Activated CD8-positive, alpha-beta memory T cell treated with anti-CD3 and anti-CD28 coated beads, Interleukin-2, amount 50 U/mL, for 4 hours (primary cell): Measurements from ENCODE around the gene ADAMTS19.

Experiments
- DNase-seq: peaks from one replicate; pipeline ENCODE4 v3.0.0-alpha.2; 2020

ADAMTS19 gene

DNA sequence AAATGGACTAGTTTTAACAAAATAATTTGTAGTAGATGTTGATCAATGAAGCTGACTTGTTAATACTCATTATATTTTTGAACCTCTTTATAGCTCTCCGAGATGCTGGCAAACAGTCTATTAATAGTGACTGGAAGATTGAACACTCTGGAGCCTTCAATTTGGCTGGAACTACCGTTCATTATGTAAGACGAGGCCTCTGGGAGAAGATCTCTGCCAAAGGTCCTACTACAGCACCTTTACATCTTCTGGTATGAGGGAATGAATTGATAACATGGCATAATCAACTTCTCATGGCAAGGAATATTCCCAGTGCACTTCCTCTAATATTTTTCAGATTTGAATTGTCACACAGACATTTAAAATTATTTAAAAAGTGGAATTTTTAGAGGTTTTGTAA is 219.6 kb downstream of the ADAMTS19 start:
- no peak for DNase-seq

- DNase-seq, result no peak
Measured at GRCh38 chr5:129687941-129688340, 227.8 kb downstream of the ADAMTS19 start.

DNA sequence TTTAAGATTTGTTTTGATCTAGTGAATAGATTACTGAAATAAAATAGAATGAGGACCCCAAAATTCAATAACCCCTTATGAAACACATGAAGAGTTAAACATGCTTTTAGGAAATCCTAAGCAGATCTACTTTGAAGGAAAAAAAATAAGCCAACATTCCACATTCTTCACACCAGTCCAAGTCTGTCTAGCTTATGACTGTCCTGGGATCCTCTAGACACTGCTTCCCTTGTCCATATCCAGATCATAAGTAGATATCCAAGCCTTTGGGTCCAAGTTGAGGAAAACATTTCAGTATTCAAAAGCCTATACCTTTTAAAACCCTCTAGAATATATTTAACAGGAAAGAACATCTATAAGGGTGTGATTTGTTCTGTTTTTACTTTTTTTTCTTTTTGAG is 228.9 kb downstream of the ADAMTS19 start:
- DNase-seq, result no peak

DNA sequence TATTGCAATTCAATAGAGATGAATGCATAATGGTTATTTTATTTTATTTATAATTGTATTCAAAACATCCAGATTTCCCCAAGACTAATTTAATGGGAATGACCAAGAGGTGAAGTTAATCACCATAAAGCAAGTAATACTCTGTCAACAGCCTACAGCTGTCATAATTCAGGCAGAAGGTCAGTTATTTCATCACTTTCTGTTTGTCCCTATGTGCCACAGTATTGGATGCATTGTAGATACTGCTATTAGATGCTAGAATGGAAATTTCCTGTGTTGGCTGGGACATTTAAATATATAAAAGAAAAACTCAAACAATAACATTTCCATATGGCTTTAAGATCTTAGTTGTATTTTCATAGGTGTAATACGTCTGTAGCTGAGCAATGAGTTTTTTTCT is 231.1 kb downstream of the ADAMTS19 start:
- DNase-seq, result no peak

- no peak for DNase-seq
Measured at GRCh38 chr5:129696636-129697035, 236.5 kb downstream of the ADAMTS19 start.

DNA sequence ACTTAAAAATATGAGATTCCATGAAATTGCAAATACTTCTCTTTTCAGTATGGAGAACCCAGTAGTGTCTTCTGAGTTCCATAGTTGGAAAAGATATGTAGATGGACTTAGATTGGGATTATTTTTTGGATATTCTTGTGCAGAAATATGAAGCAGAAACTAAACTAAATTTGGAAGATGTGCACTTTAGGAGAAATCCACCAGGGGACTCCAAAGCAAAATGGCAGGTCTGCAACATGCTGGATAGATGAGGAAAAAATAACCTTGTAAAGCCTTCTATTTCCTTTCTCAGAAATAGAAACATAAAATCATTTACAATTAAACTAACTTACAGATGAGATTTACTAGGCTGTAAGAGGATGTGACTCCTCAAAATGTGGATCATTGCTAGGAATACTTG is 238.6 kb downstream of the ADAMTS19 start:
- no peak for DNase-seq

DNA sequence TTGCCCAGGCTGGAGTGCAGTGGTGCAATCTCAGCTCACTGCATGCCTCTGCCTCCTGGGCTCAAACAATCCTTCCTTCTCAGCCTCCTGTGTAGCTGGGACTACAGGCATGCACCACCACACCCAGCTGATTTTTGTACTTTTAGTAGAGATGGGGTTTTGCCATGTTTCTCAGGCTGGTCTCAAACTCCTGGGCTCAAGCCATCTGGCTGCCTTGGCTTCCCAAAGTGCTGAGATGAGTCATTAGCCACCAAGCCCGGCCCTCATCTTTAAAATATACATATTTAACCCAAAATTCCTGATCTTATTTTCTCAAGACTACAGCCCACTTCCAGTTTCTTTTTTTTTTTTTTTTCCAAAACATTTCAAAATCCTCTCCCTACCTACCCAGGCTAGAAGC is 256.1 kb downstream of the ADAMTS19 start:
- DNase-seq, result no peak

- DNase-seq, result no peak
Measured at GRCh38 chr5:129716651-129717050, 256.6 kb downstream of the ADAMTS19 start.

- DNase-seq, result no peak
Measured at GRCh38 chr5:129717751-129718310, 257.7 kb downstream of the ADAMTS19 start.

- no peak for DNase-seq
Measured at GRCh38 chr5:129718471-129719090, 258.5 kb downstream of the ADAMTS19 start.

DNA sequence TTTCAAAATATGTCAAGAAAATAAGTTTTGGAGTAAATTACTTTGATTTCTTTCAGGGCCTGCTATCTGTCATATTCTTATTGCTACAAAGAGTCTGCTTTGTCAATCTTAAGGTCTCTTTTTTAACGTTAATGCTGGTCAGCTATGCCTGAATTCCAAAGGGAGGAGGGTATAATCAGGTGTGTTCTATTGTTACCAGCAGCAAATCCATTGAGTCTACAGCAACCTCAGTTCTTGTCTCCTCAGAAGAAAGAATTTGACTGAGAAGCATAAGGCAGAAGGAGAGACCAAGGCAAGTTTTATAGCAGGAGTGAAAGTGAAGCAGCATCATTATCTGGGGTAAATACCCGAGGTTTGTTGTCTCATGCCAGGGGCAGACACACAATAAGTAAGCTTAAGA is 264.1 kb downstream of the ADAMTS19 start:
- DNase-seq, result no peak

GRCh38 chr5:129724647-129725046 is 264.5 kb downstream of the ADAMTS19 start:
- DNase-seq, result no peak

DNA sequence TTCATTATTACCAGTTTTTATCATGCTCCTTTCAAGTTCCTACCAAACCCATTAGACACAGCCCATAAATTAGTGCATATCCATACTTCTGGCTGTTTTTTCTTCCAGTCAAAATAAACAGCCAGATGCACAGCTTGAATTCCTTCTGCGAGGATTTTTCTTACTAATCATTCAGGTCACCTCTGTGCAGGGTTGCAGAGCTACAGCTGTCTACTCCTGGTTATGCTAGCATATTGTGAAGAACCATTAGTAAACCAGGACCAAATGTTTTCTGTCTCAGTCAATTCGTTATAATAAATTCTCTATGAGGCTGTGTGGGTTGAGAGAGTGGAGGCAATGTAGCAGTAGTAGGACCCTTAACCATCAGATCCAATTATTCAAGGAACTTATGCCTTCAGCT is 279.7 kb downstream of the ADAMTS19 start:
- DNase-seq, result no peak

DNA sequence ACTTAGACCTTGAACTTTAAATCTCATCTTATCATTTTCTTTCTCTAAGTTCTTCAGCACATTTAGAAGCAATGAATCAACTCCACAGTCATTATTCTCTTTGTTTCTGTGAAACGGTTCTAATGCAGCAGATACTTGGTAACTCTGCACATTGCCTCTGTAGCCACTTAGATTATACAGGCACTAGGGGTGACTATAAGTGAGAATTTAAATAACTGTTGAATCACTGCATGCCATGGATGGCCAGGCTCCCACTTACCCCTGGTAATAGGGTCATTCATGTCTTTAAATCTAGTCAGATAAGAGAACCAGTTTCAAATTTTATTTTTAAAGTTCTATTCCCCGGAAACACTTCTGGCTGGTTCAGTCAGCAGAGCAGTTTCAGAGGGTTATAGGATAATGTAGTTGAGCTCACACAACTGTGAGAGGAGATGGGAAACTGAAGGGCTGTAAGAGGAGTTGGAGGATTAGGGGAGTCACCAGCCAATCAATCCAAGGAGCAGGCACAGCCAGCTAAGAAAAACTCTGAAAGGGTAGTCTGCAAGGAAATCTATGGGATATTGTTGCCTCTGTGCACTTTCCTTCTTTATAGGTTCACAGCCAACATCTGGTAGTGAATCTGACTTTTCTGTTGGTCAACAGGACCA is 283.6 kb downstream of the ADAMTS19 start:
- DNase-seq, result no peak

- DNase-seq, result no peak
Measured at GRCh38 chr5:129745997-129746396, 285.9 kb downstream of the ADAMTS19 start.

GRCh38 chr5:129746876-129747275 is 286.8 kb downstream of the ADAMTS19 start:
- no peak for DNase-seq

- no peak for DNase-seq
Measured at GRCh38 chr5:129747572-129748407, 287.7 kb downstream of the ADAMTS19 start, which contains the start of gene MINAR2. TSS of gene MINAR2 (plus strand) at chr5:129748094. CDS start at chr5:129748191, 97 bp downstream.

GRCh38 chr5:129748913-129749880 is 289.1 kb downstream of the ADAMTS19 start:
- DNase-seq, result no peak

- DNase-seq, result no peak
Measured at GRCh38 chr5:129760636-129761325, 300.7 kb downstream of the ADAMTS19 start.

DNA sequence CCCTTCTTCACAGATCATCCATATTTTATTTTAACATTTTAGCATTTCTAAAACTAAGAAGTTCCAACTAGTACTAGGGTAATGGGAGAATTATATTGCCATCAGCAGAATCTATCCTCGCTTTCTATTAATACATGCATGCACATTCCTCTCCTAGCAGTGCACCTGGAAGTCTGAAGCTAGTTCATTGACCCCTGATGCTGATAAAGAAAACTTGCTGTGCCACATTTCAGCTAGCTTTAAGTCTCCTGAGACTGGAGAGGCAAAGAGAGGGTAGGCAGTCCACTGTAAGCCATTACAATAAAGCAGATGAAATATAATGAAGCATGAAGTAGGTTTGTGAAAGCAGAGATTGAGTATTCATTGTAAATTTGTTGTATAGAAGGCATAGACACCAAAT is 303.6 kb downstream of the ADAMTS19 start:
- no peak for DNase-seq

DNA sequence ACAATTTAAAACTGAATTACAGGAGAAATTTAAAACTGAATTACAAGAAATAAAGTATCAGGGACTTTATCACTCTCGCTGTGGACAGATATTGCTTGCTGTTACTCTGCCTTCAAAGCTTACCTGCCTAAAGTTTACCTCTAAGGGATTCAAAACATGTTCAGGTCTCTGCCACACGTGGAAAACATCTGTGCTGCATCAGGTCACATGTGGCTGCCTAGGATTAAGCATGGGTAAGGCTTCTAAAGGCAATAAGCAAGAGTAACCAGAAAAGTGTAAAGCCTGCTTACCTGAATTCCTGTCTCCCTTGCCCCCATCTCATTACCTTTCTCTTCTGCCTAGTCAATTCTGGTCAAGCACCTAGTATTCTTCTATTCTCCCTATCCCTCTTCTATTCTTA is 306.7 kb downstream of the ADAMTS19 start:
- DNase-seq, result no peak

DNA sequence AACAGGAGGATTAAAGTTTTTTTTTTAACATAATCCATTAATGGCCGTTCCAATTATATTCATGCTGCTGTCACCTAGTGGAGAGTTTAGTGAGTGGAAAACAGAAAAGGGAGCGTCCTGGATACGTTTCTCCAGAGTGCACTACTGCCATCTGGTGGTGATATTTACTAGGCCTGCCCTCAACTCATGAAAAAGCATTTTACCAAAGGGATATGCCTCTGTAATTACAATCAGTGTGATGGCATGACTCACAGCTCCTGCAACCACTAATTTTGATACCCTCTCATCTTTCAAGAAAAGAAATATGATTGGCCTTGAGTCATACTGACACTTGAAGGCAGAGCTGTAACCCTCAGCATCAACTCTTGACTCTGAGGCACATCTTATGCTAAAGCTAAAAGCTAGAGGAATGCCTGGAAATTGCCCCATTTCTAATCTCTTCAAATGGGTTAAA is 307.9 kb downstream of the ADAMTS19 start:
- DNase-seq, result peak; percentile 40
